GM12878 (cell line): Measurements from ENCODE around the gene PTK7. TPM values are rescaled to one million over a fixed set of nuclear protein-coding genes. Genes with fewer than 3 reads are reported as not detected.

ENCODE experiments used
- ATAC-seq: fragments of 200-7000 bp; cut with Tn5 transposase; 3 replicates; pipeline ENCODE4 v1.9.1; 2020; ENCODE audit warnings: mild to moderate bottlenecking, moderate library complexity
- BruUV-seq: library from RNA; stranded (reverse); fragments of 400-500 nt; replicated peaks from 2 replicates; lab custom pipeline; 2021; lab: Mats Ljungman, UMichigan
- CTCF ChIA-PET: fragments of 300-600 bp; sonication (Branson Sonifier 250); formaldehyde crosslinking; extraction: SDS; loops from one replicate; lab custom pipeline; 2021; ENCODE audit warnings: inconsistent platforms; lab: Yijun Ruan, JAX
- POLR2A ChIA-PET: fragments of 350-600 bp; formaldehyde crosslinking; extraction: SDS; loops from one replicate; lab custom pipeline; 2021; ENCODE audit warnings: inconsistent platforms; lab: Charles Lee
- RAD21 ChIA-PET: fragments of 300-600 bp; sonication (Branson Sonifier 250); formaldehyde crosslinking; loops from one replicate; lab custom pipeline; 2023; ENCODE audit warnings: antibody characterized with exemption; ENCODE audit not compliant: unreplicated experiment; lab: Charles Lee
- SMC1A ChIA-PET: fragments of 300-600 bp; sonication (Branson Sonifier 250); formaldehyde crosslinking; loops from one replicate; lab custom pipeline; 2023; ENCODE audit not compliant: unreplicated experiment, uncharacterized antibody; lab: Charles Lee
- DNase-seq: peaks from one replicate; pipeline ENCODE4 v3.0.0-alpha.2; 2011; ENCODE audit warnings: low read depth, low spot score
- FAIRE-seq: peaks from 3 replicates; lab custom pipeline; 2011; peaks lifted over from hg19 to GRCh38; lab: Jason Lieb, UNC
- H2AFZ ChIP-seq: 2 replicates; pipeline ENCODE4 v1.6.0; 2011; ENCODE audit warnings: low read depth, low read length, control low read depth; ENCODE audit not compliant: control insufficient read depth
- H3K27ac ChIP-seq: 2 replicates; pipeline ENCODE4 v1.5.1; 2011; ENCODE audit warnings: control low read depth; ENCODE audit not compliant: control insufficient read depth, insufficient read depth
- H3K27me3 ChIP-seq, 2 experiments: replicated peaks in 1 of 2; 2 replicates each; pipeline versions ENCODE4 v1.6.0 to v1.6.1; 2011; ENCODE audit warnings: low read length in 1 of 2; ENCODE audit not compliant: control insufficient read depth in 2 of 2, insufficient read depth in 2 of 2
- H3K36me3 ChIP-seq, 2 experiments: 2 replicates each; pipeline ENCODE4 v1.5.1; 2011; ENCODE audit warnings: low read length in 1 of 2; ENCODE audit not compliant: control insufficient read depth in 2 of 2, insufficient read depth in 2 of 2
- H3K4me1 ChIP-seq: 2 replicates; pipeline ENCODE4 v1.6.1; 2011; ENCODE audit warnings: mild to moderate bottlenecking, low read length, moderate library complexity, mixed read lengths; ENCODE audit not compliant: control insufficient read depth, insufficient read depth
- H3K4me2 ChIP-seq: 2 replicates; pipeline ENCODE4 v1.6.0; 2011; ENCODE audit warnings: control low read depth; ENCODE audit not compliant: control insufficient read depth, insufficient read depth
- H3K4me3 ChIP-seq: fragments of 200-600 bp; sonication (generic); 2 replicates; pipeline ENCODE4 v1.5.1; 2016
- H3K79me2 ChIP-seq: 2 replicates; pipeline ENCODE4 v1.6.0; 2011; ENCODE audit warnings: low read length; ENCODE audit not compliant: control insufficient read depth, insufficient read depth
- H3K9ac ChIP-seq: 2 replicates; pipeline ENCODE4 v1.8.0; 2011; ENCODE audit warnings: low read length, control low read depth, mixed read lengths; ENCODE audit not compliant: control insufficient read depth, insufficient read depth
- H3K9me3 ChIP-seq: replicated peaks from 3 replicates; pipeline ENCODE4 v1.5.1; 2011; ENCODE audit warnings: mild to moderate bottlenecking, low read length; ENCODE audit not compliant: control insufficient read depth, insufficient read depth
- H4K20me1 ChIP-seq: 2 replicates; pipeline ENCODE4 v1.6.0; 2011; ENCODE audit not compliant: control insufficient read depth, insufficient read depth
- BACH1 ChIP-seq: fragments of 450-650 bp; IDR thresholded peaks from 2 replicates; pipeline ENCODE4 v1.6.1; 2017; ENCODE audit warnings: mild to moderate bottlenecking, borderline replicate concordance
- BHLHE40 ChIP-seq, 2 experiments: fragments of 450-650 bp in 1 of 2; IDR thresholded peaks; 2 replicates each; pipeline ENCODE4 v1.6.1; 2011 to 2017; ENCODE audit warnings: low read depth in 2 of 2, borderline replicate concordance in 1 of 2, improper control_type of control experiment in 1 of 2, low read length in 1 of 2, mild to moderate bottlenecking in 1 of 2
- CHD4 ChIP-seq: fragments of 200-600 bp; sonication (generic); IDR thresholded peaks from 2 replicates; pipeline ENCODE4 v1.6.1; 2016; ENCODE audit warnings: mild to moderate bottlenecking
- CTCF ChIP-seq, 3 experiments: IDR thresholded peaks in 2 of 3; conservative IDR thresholded peaks in 1 of 3; 2 replicates each; pipeline ENCODE4 v1.5.1; 2011; ENCODE audit warnings: low read depth in 3 of 3, low read length in 3 of 3, mild to moderate bottlenecking in 3 of 3, control low read depth in 2 of 3, moderate library complexity in 2 of 3, inconsistent platforms in 1 of 3, mixed read lengths in 1 of 3; ENCODE audit not compliant: control insufficient read depth in 2 of 3, insufficient read depth in 1 of 3; ENCODE audit errors: extremely low read depth in 1 of 3
- GABPA ChIP-seq: IDR thresholded peaks from 2 replicates; pipeline ENCODE4 v1.6.1; 2014; ENCODE audit warnings: antibody characterized with exemption, low read depth, mild to moderate bottlenecking, inconsistent platforms
- IRF5 ChIP-seq: fragments of 450-650 bp; IDR thresholded peaks from 2 replicates; pipeline ENCODE4 v1.6.1; 2017; ENCODE audit warnings: borderline replicate concordance
- JUNB ChIP-seq: IDR thresholded peaks from 2 replicates; pipeline ENCODE4 v1.6.1; 2016; ENCODE audit warnings: antibody characterized with exemption, mild to moderate bottlenecking
- MAX ChIP-seq: IDR thresholded peaks from 2 replicates; pipeline ENCODE4 v1.6.1; 2012; ENCODE audit warnings: low read depth, low read length, improper control_type of control experiment
- NR2C1 ChIP-seq: fragments of 450-650 bp; IDR thresholded peaks from 2 replicates; pipeline ENCODE4 v1.6.1; 2017; ENCODE audit warnings: antibody characterized with exemption, mild to moderate bottlenecking, moderate library complexity
- RAD21 ChIP-seq: IDR thresholded peaks from 2 replicates; pipeline ENCODE4 v1.6.1; 2011; ENCODE audit warnings: mild to moderate bottlenecking, low read depth, low read length, moderate library complexity; ENCODE audit not compliant: insufficient read depth
- SMAD1 ChIP-seq: fragments of 450-650 bp; IDR thresholded peaks from 2 replicates; pipeline ENCODE4 v1.6.1; 2018; ENCODE audit warnings: mild to moderate bottlenecking, low read depth; ENCODE audit not compliant: partially characterized antibody
- SMAD5 ChIP-seq: IDR thresholded peaks from 2 replicates; pipeline ENCODE4 v1.6.1; 2016; ENCODE audit warnings: antibody characterized with exemption, low read depth
- SP1 ChIP-seq: IDR thresholded peaks from one replicate; pipeline ENCODE4 v1.6.1; 2011; ENCODE audit warnings: low read depth, low read length
- ZNF207 ChIP-seq: fragments of 450-650 bp; IDR thresholded peaks from 2 replicates; pipeline ENCODE4 v1.6.1; 2014; ENCODE audit warnings: antibody characterized with exemption, mild to moderate bottlenecking, borderline replicate concordance
- ZSCAN29 ChIP-seq: fragments of 450-650 bp; IDR thresholded peaks from 2 replicates; pipeline ENCODE4 v1.6.1; 2017; ENCODE audit warnings: mild to moderate bottlenecking, moderate library complexity
- ZZZ3 ChIP-seq: IDR thresholded peaks from 2 replicates; pipeline ENCODE4 v1.6.1; 2011; ENCODE audit warnings: low read depth; ENCODE audit not compliant: control insufficient read depth, insufficient read length
- WGBS: methylation state at CpG from one replicate; pipeline ENCODE4 v1.1.6; 2016; ENCODE audit warnings: low lambda C conversion rate; ENCODE audit not compliant: insufficient replicate concordance, insufficient coverage; ENCODE audit errors: missing lambda C conversion rate; 5-methylcytosine and 5-hydroxymethylcytosine counted together
- in situ Hi-C: fragments of 300-500 bp; cut with MboI; formaldehyde crosslinking; loops from 9 replicates; pipeline ENCODE4 v1.14.3; 2018; ENCODE audit warnings: mixed read lengths
- intact Hi-C: fragments of 100-400 bp; cut with micrococcal nuclease; formaldehyde crosslinking; loops from one replicate; pipeline ENCODE4 v1.14.2; 2022; ENCODE audit not compliant: unreplicated experiment
- polyA plus RNA-seq, 11 experiments: library from polyadenylated mRNA; depleted of rRNA in 4 of 11; unstranded in 6 of 11; stranded (reverse) in 5 of 11; fragments of >200 nt; fragmentation: Nextera tagmentation in 4 of 11; fragmentation: Illumina TruSeq in 1 of 11; extraction: Ambion mirVana in 4 of 11; extraction: Trizol in 1 of 11; gene quantifications; 1 replicate in 1 of 11; 2 replicates in 10 of 11; pipeline versions ENCODE4 v1.2.1 to v1.2.3, GENCODE V29; 2011 to 2016; ENCODE audit warnings: inconsistent platforms in 2 of 11, missing spikeins in 2 of 11, low read depth in 1 of 11
- total RNA-seq, 4 experiments: library from RNA; depleted of rRNA in 3 of 4; stranded (reverse); fragments of >200 nt in 3 of 4; fragmentation: Illumina TruSeq in 1 of 4; extraction: Trizol in 1 of 4; gene quantifications; 2 replicates each; pipeline versions ENCODE4 v1.2.1 to v1.2.3, GENCODE V29; 2013 to 2021

PTK7 gene
- total and polyA plus RNA-seq, 10 of the 15 experiments (the other 5 are each of a cell fraction or from before 2014, with no cell fraction given) = 0.18 to 14.4 (median 3.3) TPM; not detected in 1

GRCh38 chr6:43203718-43204095 lies 127.6 kb downstream of the PTK7 start:
- in situ Hi-C loops (no loop called here), intact Hi-C loops (no loop called here)
- TF ChIP-seq BHLHE40 (IDR thresholded peaks at IDR 0.05; ENCODE audit: borderline replicate concordance in 1 of 2, low read depth in 2 of 2, low read length in 1 of 2) (no peak), CHD4 (no peak), NR2C1 (no peak), ZNF207 (no peak), ZZZ3 (no peak), MAX (no peak), ZSCAN29 (no peak), RAD21 (no peak), SMAD1 (no peak), SP1 (no peak), GABPA (no peak), SMAD5 (no peak), IRF5 (no peak), JUNB (no peak), BACH1 (no peak), CTCF (IDR thresholded peaks at IDR 0.05 in 2 of 3, conservative IDR thresholded peaks at IDR 0.05 in 1 of 3; ENCODE audit: control insufficient read depth in 2 of 3, extremely low read depth in 1 of 3, insufficient read depth in 1 of 3, low read depth in 3 of 3, low read length in 3 of 3) (no peak)
- RAD21 ChIA-PET = no interaction called here
- Histone ChIP-seq H4K20me1 (no peaks in the 10 kb centered on the region), H3K27ac (no peak overlapping the region), H3K4me3 (no peak overlapping the region), H3K9ac (no peak overlapping the region), H3K4me2 (no peak overlapping the region), H3K36me3 (peaks cover 0 to 5% of the 10 kb centered on the region in 2 experiments; a peak in 1 of 4 replicates), H3K9me3 (no peaks in the 10 kb centered on the region), H3K79me2 (no peaks in the 10 kb centered on the region), H2AFZ (no peak overlapping the region), H3K4me1 (no peaks in the 10 kb centered on the region), H3K27me3 (no peaks in the 10 kb centered on the region)
- CTCF ChIA-PET = no interaction called here
- POLR2A ChIA-PET = no interaction called here
- SMC1A ChIA-PET = no interaction called here
- DNase-seq (no peak), ATAC-seq (no peak), FAIRE-seq (no peak)
- BruUV-seq = no TSS peak
- WGBS = 91% methylated on average over 8 of the region's 8 CpGs
